Stimulated activated CD4-positive, alpha-beta T cell treated with anti-CD3 and anti-CD28 coated beads, Interleukin-12 subunit alpha, Interleukin-12 subunit beta, amount 100 ng/mL, for 4 hours (primary cell): Measurements from ENCODE around the gene ZNF726.
A peak's percentile ranks its signal among the peaks of the same experiment; 100 is the strongest.
"Not testable (repeated sequence)": the region's sequence is repeated elsewhere in the genome, so short reads cannot be mapped to it uniquely, and the experiment has no call there.

Source experiments
- DNase-seq: peaks from one replicate; pipeline ENCODE4 v3.0.0-alpha.2; 2020

ZNF726 gene

GRCh38 chr19:23914402-23915286 is at the start of gene ZNF726:
Gene ZNF726 (plus strand): TSS chr19:23914886. CDS start chr19:23914995, 109 bp downstream.
- DNase-seq, result peak; percentile 76

- DNase-seq, result no peak
These were observed 46.8 kb upstream of the ZNF726 start for GRCh38 chr19:23867895-23868294.

- DNase-seq, result no peak
These were observed 46.1 kb upstream of the ZNF726 start for GRCh38 chr19:23868630-23869029.

- DNase-seq, result no peak
These were observed 42.3 kb upstream of the ZNF726 start for GRCh38 chr19:23872282-23872919.

GRCh38 chr19:23876261-23876660 is 38.4 kb upstream of the ZNF726 start:
- DNase-seq, result no peak

- not testable (repeated sequence) for DNase-seq
These were observed 37.9 kb upstream of the ZNF726 start for GRCh38 chr19:23876756-23877155.

- no peak for DNase-seq
These were observed 32.2 kb upstream of the ZNF726 start for GRCh38 chr19:23882493-23882892.

GRCh38 chr19:23884363-23884762 is 30.3 kb upstream of the ZNF726 start:
- no peak for DNase-seq

- DNase-seq, result no peak
These were observed 27.0 kb upstream of the ZNF726 start for GRCh38 chr19:23887642-23888041.

GRCh38 chr19:23896096-23896495 is 18.6 kb upstream of the ZNF726 start:
- DNase-seq, result not testable (repeated sequence)

GRCh38 chr19:23896912-23897311 is 17.8 kb upstream of the ZNF726 start:
- DNase-seq, result no peak

GRCh38 chr19:23901360-23901759 is 13.3 kb upstream of the ZNF726 start:
- no peak for DNase-seq

GRCh38 chr19:23904406-23904805 is 10.3 kb upstream of the ZNF726 start:
- no peak for DNase-seq

- DNase-seq, result no peak
These were observed 8.9 kb upstream of the ZNF726 start for GRCh38 chr19:23905771-23906170.

GRCh38 chr19:23906835-23907234 is 7.9 kb upstream of the ZNF726 start:
- no peak for DNase-seq

GRCh38 chr19:23908165-23908564 is 6.5 kb upstream of the ZNF726 start:
- DNase-seq, result no peak

- DNase-seq, result no peak
These were observed 5.5 kb upstream of the ZNF726 start for GRCh38 chr19:23909222-23909621.

- no peak for DNase-seq
These were observed 755 bp upstream of the ZNF726 start for GRCh38 chr19:23913931-23914330.

GRCh38 chr19:23916991-23917390 is 2.3 kb downstream of the ZNF726 start:
- no peak for DNase-seq

- no peak for DNase-seq
These were observed 3.2 kb downstream of the ZNF726 start for GRCh38 chr19:23917856-23918255.

- DNase-seq, result no peak
These were observed 10.6 kb downstream of the ZNF726 start for GRCh38 chr19:23925285-23925684.

GRCh38 chr19:23932878-23933277 is 18.2 kb downstream of the ZNF726 start:
- no peak for DNase-seq

- not testable (repeated sequence) for DNase-seq
These were observed 22.3 kb downstream of the ZNF726 start for GRCh38 chr19:23937031-23937430.

- DNase-seq, result no peak
These were observed 28.7 kb downstream of the ZNF726 start for GRCh38 chr19:23943411-23943810.
